Measurements from ENCODE around the gene TMEM232. TPM values are rescaled to one million over a fixed set of nuclear protein-coding genes. Genes with fewer than 3 reads are reported as not detected.

TMEM232 gene
- total and polyA plus RNA-seq, 8 donors: 2.4 to 8.4 (median 5.2) TPM

GRCh38 chr5:110371725-110372041 lies 354.8 kb downstream of the TMEM232 start:
- H3K9me3 ChIP-seq: no peaks in the 10 kb centered on the region
- no peaks in the 10 kb centered on the region for H3K27me3 ChIP-seq
- ATAC-seq (no peak), DNase-seq (no peak)
- H3K36me3 ChIP-seq: no peaks in the 10 kb centered on the region
- TF ChIP-seq CTCF (IDR thresholded peaks at IDR 0.05): no peak
- no peak overlapping the region for H3K27ac ChIP-seq
- intact Hi-C loops (cut with DNase I): no loop called here
- no peaks in the 10 kb centered on the region for H3K4me1 ChIP-seq
- no peak overlapping the region for H3K4me3 ChIP-seq

GRCh38 chr5:110371011-110371724 lies 355.3 kb downstream of the TMEM232 start:
- DNase-seq (no peak), ATAC-seq (no peak)
- H3K4me3 ChIP-seq: no peak overlapping the region
- no peaks in the 10 kb centered on the region for H3K36me3 ChIP-seq
- intact Hi-C loops (cut with DNase I): no loop called here
- no peaks in the 10 kb centered on the region for H3K4me1 ChIP-seq
- no peaks in the 10 kb centered on the region for H3K9me3 ChIP-seq
- H3K27me3 ChIP-seq: no peaks in the 10 kb centered on the region
- no peak overlapping the region for H3K27ac ChIP-seq
- no peak for TF ChIP-seq CTCF (IDR thresholded peaks at IDR 0.05)

Small RNA genes within 50 kb of the gene (microRNA-seq; reads per million reads assigned to microRNA genes)
- gene MIR548F3: 0 reads per million in 2 donors

Other genes with a start within 250 kb of the TMEM232 start
- gene SLC25A46, start 12.3 kb upstream of the TMEM232 start, total RNA-seq: 10 to 100 TPM; 39.0 to 41.3 TPM
- gene SLC25A46, start 12.3 kb upstream of the TMEM232 start, polyA plus RNA-seq (ENCODE audit: insufficient read length in 6 of 6): 10 to 100 TPM; 45.0 to 51.1 (median 49.4) TPM

Data from left lung (tissue), 10 donors.